Muscle of back (tissue), 13 donors: ENCODE results near the gene ARFGAP3. TPM values are rescaled to one million over a fixed set of nuclear protein-coding genes. Genes with fewer than 3 reads are reported as not detected.

ENCODE experiments used
- DNase-seq, 3 donors: peaks; one replicate each; pipeline versions ENCODE4 v3.0.0 to v3.0.0-alpha.2; 2013
- long read RNA-seq, 9 donors: transcript quantifications; one replicate each; lab custom pipeline, GENCODE V29; 2026
- polyA plus RNA-seq, 10 donors: library from polyadenylated mRNA; unstranded; fragments of 120-200 nt; gene quantifications; one replicate each; pipeline ENCODE4 v1.2.1, GENCODE V29; 2013; ENCODE audit not compliant: insufficient read length in 10 of 10

ARFGAP3 gene
- 10 to 100 TPM; 31.2 to 45.6 (median 37.5) TPM for polyA plus RNA-seq
- long read RNA-seq, donor 1, transcript ARFGAP3-201 (16 exons, 2,857 nt) = major isoform, 6 of 20 reads
- long read RNA-seq, donor 1, partial matches to known transcripts = 10 of 20 reads
- long read RNA-seq, donor 1, other reads (novel, unspliced or antisense) = 0 of 20 reads
- long read RNA-seq, donor 2, transcript ARFGAP3-201 (16 exons, 2,857 nt) = major isoform, 7 of 24 reads
- long read RNA-seq, donor 2, partial matches to known transcripts = 16 of 24 reads
- long read RNA-seq, donor 2, other reads (novel, unspliced or antisense) = 0 of 24 reads
- long read RNA-seq, donor 3 = 0 reads
- long read RNA-seq, donor 4, partial matches to known transcripts = 9 of 13 reads
- long read RNA-seq, donor 4, other reads (novel, unspliced or antisense) = 0 of 13 reads
- long read RNA-seq, donor 5, transcript ARFGAP3-201 (16 exons, 2,857 nt) = major isoform, 5 of 14 reads
- long read RNA-seq, donor 5, partial matches to known transcripts = 8 of 14 reads
- long read RNA-seq, donor 5, other reads (novel, unspliced or antisense) = 0 of 14 reads
- long read RNA-seq, donor 6, transcript ARFGAP3-201 (16 exons, 2,857 nt) = major isoform, 8 of 21 reads
- long read RNA-seq, donor 6, partial matches to known transcripts = 12 of 21 reads
- long read RNA-seq, donor 6, other reads (novel, unspliced or antisense) = 0 of 21 reads
- long read RNA-seq, donor 7, transcript ARFGAP3-201 (16 exons, 2,857 nt) = major isoform, 5 of 11 reads
- long read RNA-seq, donor 7, partial matches to known transcripts = 6 of 11 reads
- long read RNA-seq, donor 7, other reads (novel, unspliced or antisense) = 0 of 11 reads
- long read RNA-seq, donor 8, transcript ARFGAP3-201 (16 exons, 2,857 nt) = major isoform, 8 of 8 reads
- long read RNA-seq, donor 8, partial matches to known transcripts = 0 of 8 reads
- long read RNA-seq, donor 8, other reads (novel, unspliced or antisense) = 0 of 8 reads
- long read RNA-seq, donor 9, partial matches to known transcripts = 0 of 2 reads
- long read RNA-seq, donor 9, other reads (novel, unspliced or antisense) = 0 of 2 reads

- peak; percentile 94 to 99 (median 98) for DNase-seq
Observed at GRCh38 chr22:42856865-42857704, at the start of gene ARFGAP3. Gene ARFGAP3 (minus strand): TSS chr22:42857273. CDS start chr22:42857182, 91 bp downstream.

GRCh38 chr22:42905702-42906183 is 48.7 kb upstream of the ARFGAP3 start:
- DNase-seq = no peak

GRCh38 chr22:42905217-42905616 is 48.1 kb upstream of the ARFGAP3 start:
- DNase-seq = no peak

GRCh38 chr22:42904050-42904449 is 47.0 kb upstream of the ARFGAP3 start:
- DNase-seq = no peak

GRCh38 chr22:42902875-42903510 is 45.9 kb upstream of the ARFGAP3 start:
- DNase-seq = peak in 2 of 3 donors; percentile 59 to 80

- no peak for DNase-seq
Observed at GRCh38 chr22:42901790-42902508, 44.9 kb upstream of the ARFGAP3 start.

- DNase-seq = no peak
Observed at GRCh38 chr22:42897960-42898359, 40.9 kb upstream of the ARFGAP3 start.

- no peak for DNase-seq
Observed at GRCh38 chr22:42895541-42895981, 38.5 kb upstream of the ARFGAP3 start.

- DNase-seq = no peak
Observed at GRCh38 chr22:42895087-42895486, 38.0 kb upstream of the ARFGAP3 start.

GRCh38 chr22:42893371-42894150 is 36.5 kb upstream of the ARFGAP3 start:
- no peak for DNase-seq

GRCh38 chr22:42892571-42893316 is 35.7 kb upstream of the ARFGAP3 start:
- no peak for DNase-seq

GRCh38 chr22:42892156-42892555 is 35.1 kb upstream of the ARFGAP3 start:
- DNase-seq = no peak

- no peak for DNase-seq
Observed at GRCh38 chr22:42891696-42892095, 34.6 kb upstream of the ARFGAP3 start.

- no peak for DNase-seq
Observed at GRCh38 chr22:42891008-42891407, 33.9 kb upstream of the ARFGAP3 start.

- no peak for DNase-seq
Observed at GRCh38 chr22:42889304-42889703, 32.2 kb upstream of the ARFGAP3 start.

- DNase-seq = no peak
Observed at GRCh38 chr22:42887523-42888507, 30.7 kb upstream of the ARFGAP3 start.

GRCh38 chr22:42887120-42887519 is 30.0 kb upstream of the ARFGAP3 start:
- DNase-seq = no peak
